Natural killer cell (primary cell): ENCODE results near the gene NRCAM. TPM values are rescaled to one million over a fixed set of nuclear protein-coding genes. Genes with fewer than 3 reads are reported as not detected.

Experiments used
- ATAC-seq, 3 donors: fragments of 150-1000 bp in 2 of 3; fragments of 200-7000 bp in 1 of 3; cut with Tn5 transposase; 1 replicate in 1 of 3; 2 replicates in 2 of 3; pipeline ENCODE4 v1.10.0; 2021; ENCODE audit warnings: mild to moderate bottlenecking in 2 of 3, moderate library complexity in 2 of 3
- DNase-seq, 2 donors: peaks; one replicate each; pipeline versions ENCODE4 v3.0.0 to v3.0.0-alpha.2; 2013 to 2021; ENCODE audit warnings: mixed read lengths in 1 of 2
- H3K27ac ChIP-seq: one replicate; pipeline ENCODE4 v1.5.1; 2013; ENCODE audit warnings: mild to moderate bottlenecking, low read length
- H3K27me3 ChIP-seq: one replicate; pipeline ENCODE4 v1.6.1; 2013; ENCODE audit warnings: low read length; ENCODE audit not compliant: control insufficient read depth, insufficient read depth
- H3K36me3 ChIP-seq: one replicate; pipeline ENCODE4 v1.6.1; 2013; ENCODE audit warnings: low read length; ENCODE audit not compliant: control insufficient read depth, insufficient read depth
- H3K4me1 ChIP-seq: one replicate; pipeline ENCODE4 v1.6.1; 2013; ENCODE audit warnings: low read length; ENCODE audit not compliant: control insufficient read depth, insufficient read depth
- H3K4me3 ChIP-seq: one replicate; pipeline ENCODE4 v1.5.1; 2013; ENCODE audit warnings: low read length
- H3K9me3 ChIP-seq: one replicate; pipeline ENCODE4 v1.6.1; 2013; ENCODE audit warnings: low read length; ENCODE audit not compliant: control insufficient read depth, insufficient read depth
- H3K27ac Mint-ChIP-seq, 2 donors: one replicate each; pipeline ENCODE4 v1.8.0; 2022; ENCODE audit warnings: mild to moderate bottlenecking in 2 of 2, mixed read lengths in 2 of 2, moderate library complexity in 1 of 2
- H3K27me3 Mint-ChIP-seq, 2 donors: one replicate each; pipeline ENCODE4 v1.8.0; 2022; ENCODE audit warnings: low read depth in 2 of 2, mixed read lengths in 2 of 2
- H3K36me3 Mint-ChIP-seq: one replicate; pipeline ENCODE4 v1.8.0; 2022; ENCODE audit warnings: mixed read lengths
- H3K4me1 Mint-ChIP-seq, 2 donors: one replicate each; pipeline ENCODE4 v1.8.0; 2022; ENCODE audit warnings: mixed read lengths in 2 of 2
- H3K4me3 Mint-ChIP-seq: one replicate; pipeline ENCODE4 v1.8.0; 2022; ENCODE audit warnings: mild to moderate bottlenecking, moderate library complexity, mixed read lengths
- H3K9me3 Mint-ChIP-seq, 2 donors: one replicate each; pipeline ENCODE4 v1.8.0; 2022; ENCODE audit warnings: mixed read lengths in 2 of 2
- WGBS: methylation state at CpG from one replicate; pipeline ENCODE4 v1.1.7; 2013; ENCODE audit warnings: missing lambda C conversion rate; ENCODE audit not compliant: insufficient coverage; 5-methylcytosine and 5-hydroxymethylcytosine counted together
- intact Hi-C: fragments of 100-400 bp; cut with micrococcal nuclease; formaldehyde crosslinking; loops from one replicate; pipeline ENCODE4 v1.14.2; 2022
- total RNA-seq, 4 donors: library from RNA; stranded (reverse); fragments of 120-200 nt in 1 of 4; gene quantifications; one replicate each; pipeline versions ENCODE4 v1.2.3 to v1.2.4, GENCODE V29; 2013 to 2022
- TF ChIP-seq, protein P1 (sequence below): fragments of 200-600 bp; IDR thresholded peaks from one replicate; pipeline ENCODE4 v1.8.0; 2022; ENCODE audit warnings: antibody characterized with exemption

The NRCAM gene
- total RNA-seq, 3 donors from 2014 or later (not counting 1 experiment from before 2014, with no cell fraction given): 0.27 to 0.95 (median 0.52) TPM

DNA sequence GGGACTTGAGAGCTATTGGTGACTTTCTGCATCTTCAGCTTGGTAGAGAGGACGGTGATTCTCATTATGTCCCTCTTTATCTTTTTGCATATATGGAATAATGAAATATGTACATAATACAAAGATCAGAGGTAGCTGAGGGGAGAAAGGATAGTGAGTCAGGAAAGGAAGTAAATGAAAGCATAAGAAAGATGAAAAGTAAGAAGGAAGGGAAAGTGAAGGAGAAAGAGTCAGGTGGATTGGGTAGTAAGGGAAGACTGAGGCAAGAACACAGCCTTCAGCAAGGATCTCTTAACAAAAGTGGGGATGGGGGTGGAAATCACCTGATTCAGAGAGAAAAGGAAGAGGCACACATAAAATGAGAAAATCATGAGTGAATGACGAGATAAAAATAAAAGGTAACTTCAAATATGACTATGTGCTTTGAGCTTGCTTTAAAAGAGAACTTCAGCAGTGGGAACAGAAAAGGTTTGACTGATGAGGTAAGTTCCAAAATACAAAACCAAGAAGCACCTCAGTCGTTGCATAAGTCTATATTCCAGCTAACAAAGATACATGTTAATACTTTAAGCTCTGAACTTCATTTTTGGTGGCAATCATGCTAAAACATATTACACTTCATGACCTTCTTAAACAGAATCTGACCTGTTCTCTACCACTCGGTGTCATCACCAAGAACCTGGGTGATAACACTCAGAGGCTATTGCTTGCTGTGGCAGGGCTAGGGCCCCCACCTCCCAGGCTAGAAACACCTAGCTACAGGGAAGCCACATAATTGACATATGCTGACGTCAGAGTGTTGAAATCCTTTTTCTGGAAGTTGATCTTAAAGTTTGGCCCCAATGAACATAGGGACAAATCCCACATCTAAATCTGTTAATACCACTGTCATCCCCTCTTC is 32.9 kb downstream of the NRCAM start:
- Histone ChIP-seq H3K36me3 (no peaks in the 10 kb centered on the region), H3K4me3 (no peak overlapping the region), H3K27ac (no peak overlapping the region), H3K4me1 (no peaks in the 10 kb centered on the region), H3K9me3 (no peaks in the 10 kb centered on the region), H3K27me3 (peaks cover 11% of the 10 kb centered on the region)
- ATAC-seq (no peak), DNase-seq (no peak)
- TF ChIP-seq, protein P1, sequence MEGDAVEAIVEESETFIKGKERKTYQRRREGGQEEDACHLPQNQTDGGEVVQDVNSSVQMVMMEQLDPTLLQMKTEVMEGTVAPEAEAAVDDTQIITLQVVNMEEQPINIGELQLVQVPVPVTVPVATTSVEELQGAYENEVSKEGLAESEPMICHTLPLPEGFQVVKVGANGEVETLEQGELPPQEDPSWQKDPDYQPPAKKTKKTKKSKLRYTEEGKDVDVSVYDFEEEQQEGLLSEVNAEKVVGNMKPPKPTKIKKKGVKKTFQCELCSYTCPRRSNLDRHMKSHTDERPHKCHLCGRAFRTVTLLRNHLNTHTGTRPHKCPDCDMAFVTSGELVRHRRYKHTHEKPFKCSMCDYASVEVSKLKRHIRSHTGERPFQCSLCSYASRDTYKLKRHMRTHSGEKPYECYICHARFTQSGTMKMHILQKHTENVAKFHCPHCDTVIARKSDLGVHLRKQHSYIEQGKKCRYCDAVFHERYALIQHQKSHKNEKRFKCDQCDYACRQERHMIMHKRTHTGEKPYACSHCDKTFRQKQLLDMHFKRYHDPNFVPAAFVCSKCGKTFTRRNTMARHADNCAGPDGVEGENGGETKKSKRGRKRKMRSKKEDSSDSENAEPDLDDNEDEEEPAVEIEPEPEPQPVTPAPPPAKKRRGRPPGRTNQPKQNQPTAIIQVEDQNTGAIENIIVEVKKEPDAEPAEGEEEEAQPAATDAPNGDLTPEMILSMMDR: no peak
- peaks cover 18 to 38% of the 10 kb centered on the region in 2 donors for H3K27me3 Mint-ChIP-seq
- no peak overlapping the region for H3K27ac Mint-ChIP-seq
- no peak overlapping the region for H3K4me3 Mint-ChIP-seq
- no peaks in the 10 kb centered on the region for H3K36me3 Mint-ChIP-seq
- 72% methylated on average over 4 of the region's 5 CpGs for WGBS
- intact Hi-C loops: no loop called here
- peaks cover 0 to 3% of the 10 kb centered on the region in 2 donors for H3K9me3 Mint-ChIP-seq
- no peaks in the 10 kb centered on the region for H3K4me1 Mint-ChIP-seq

DNA sequence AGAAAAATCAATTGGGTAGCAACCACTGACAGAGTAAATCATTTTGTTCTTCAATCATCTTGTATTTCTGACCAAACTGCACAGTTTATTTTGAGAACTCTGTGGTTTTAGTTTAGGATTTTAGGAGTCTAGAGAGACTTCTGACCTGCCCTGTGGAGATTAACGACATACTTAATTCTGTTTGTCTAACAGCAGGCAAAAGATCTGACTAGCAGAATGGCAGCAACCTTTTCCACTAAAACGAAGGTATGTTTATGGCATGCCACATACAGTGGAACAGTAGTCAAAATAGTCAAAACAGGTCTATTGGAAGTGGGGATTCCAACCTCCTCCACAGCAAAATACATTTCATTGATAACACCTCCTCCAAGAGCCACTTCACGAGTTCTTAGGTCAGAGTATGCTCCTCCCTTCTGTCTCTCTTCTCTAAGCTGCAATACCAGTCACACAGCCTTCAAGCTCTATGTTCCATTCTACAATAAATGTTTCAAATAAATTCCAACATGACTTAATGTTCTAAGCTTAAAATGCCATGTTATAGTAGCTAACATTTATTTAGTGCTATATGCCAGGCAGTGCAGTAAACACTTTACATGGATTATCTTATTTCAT is 34.4 kb downstream of the NRCAM start:
- Mint-ChIP-seq H3K27me3 (peaks cover 22 to 49% of the 10 kb centered on the region in 2 donors), H3K27ac (no peak overlapping the region), H3K36me3 (no peaks in the 10 kb centered on the region), H3K4me1 (no peaks in the 10 kb centered on the region), H3K4me3 (no peak overlapping the region), H3K9me3 (peaks cover 0 to 5% of the 10 kb centered on the region in 2 donors)
- Histone ChIP-seq H3K4me1 (no peaks in the 10 kb centered on the region), H3K27me3 (peaks cover 11% of the 10 kb centered on the region), H3K4me3 (no peak overlapping the region), H3K36me3 (no peaks in the 10 kb centered on the region), H3K9me3 (no peaks in the 10 kb centered on the region), H3K27ac (no peak overlapping the region)
- DNase-seq (no peak), ATAC-seq (no peak)
- intact Hi-C loops: no loop called here
- 13% methylated on average over 3 of the region's 3 CpGs for WGBS
- TF ChIP-seq, protein P1: no peak

DNA sequence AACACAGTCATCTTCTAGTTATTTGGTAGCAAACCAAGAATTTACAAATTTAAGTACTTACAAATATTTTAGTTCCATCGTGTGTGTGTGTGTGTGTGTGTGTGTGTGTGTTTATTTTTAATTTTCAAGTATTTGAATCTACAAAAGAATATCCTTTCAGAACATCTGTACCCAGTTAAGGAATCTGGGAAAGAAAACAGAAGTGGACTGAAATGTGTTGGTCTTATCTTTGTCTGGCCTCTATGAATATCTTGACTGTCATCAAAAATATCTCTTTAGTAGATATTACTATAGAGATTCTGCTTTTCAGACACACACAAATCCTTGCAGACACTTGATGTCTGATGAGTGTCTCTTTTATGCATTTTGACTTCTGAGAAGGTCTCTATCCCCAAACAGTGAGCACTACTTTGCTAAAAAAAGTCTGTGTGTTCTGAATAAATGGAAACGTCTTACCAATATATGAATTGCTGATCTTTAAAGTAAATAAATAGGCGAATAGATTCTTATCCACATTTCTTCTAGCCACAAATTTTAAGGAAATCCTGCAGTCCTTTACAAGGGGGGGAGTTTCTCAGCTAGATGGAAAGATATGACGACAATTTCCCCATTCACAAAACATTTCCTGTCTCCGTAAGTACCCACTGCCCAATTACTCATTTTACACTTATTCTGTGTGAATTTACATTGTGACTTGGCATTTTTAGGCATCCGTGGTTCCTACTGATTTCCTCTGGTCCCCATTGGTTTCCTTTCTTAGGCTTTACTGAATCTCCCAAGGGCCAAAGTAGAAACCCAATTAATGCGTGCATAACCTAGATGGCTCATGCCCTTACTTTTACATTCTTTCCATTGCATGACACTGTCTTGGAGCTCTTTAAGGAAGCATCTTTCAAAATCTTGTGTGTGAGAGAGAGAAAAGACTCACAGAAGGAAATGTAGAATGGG is 36.0 kb downstream of the NRCAM start:
- TF ChIP-seq, protein P1: no peak
- Mint-ChIP-seq H3K27ac (no peak overlapping the region), H3K9me3 (peaks cover 0 to 5% of the 10 kb centered on the region in 2 donors), H3K27me3 (peaks cover 21 to 53% of the 10 kb centered on the region in 2 donors), H3K4me1 (no peaks in the 10 kb centered on the region), H3K4me3 (no peak overlapping the region), H3K36me3 (no peaks in the 10 kb centered on the region)
- H3K9me3 ChIP-seq: no peaks in the 10 kb centered on the region
- H3K4me1 ChIP-seq: no peaks in the 10 kb centered on the region
- no peaks in the 10 kb centered on the region for H3K36me3 ChIP-seq
- no peak overlapping the region for H3K4me3 ChIP-seq
- 5% methylated on average over 4 of the region's 7 CpGs for WGBS
- peaks cover 11% of the 10 kb centered on the region for H3K27me3 ChIP-seq
- intact Hi-C loops: no loop called here
- H3K27ac ChIP-seq: no peak overlapping the region
- DNase-seq (no peak), ATAC-seq (no peak)
